Activated CD4-positive, alpha-beta T cell treated with anti-CD3 and anti-CD28 coated beads, Interleukin-2, Interleukin-4, amounts not matched to agents 100 ng/mL and 50 ng/mL, durations not matched to agents 16 hours and 8 hours (primary cell): ENCODE results near the gene SGK1.
"Not testable (repeated sequence)": the region's sequence is repeated elsewhere in the genome, so short reads cannot be mapped to it uniquely, and the experiment has no call there.

ENCODE experiments used
- DNase-seq: peaks from one replicate; pipeline ENCODE4 v3.0.0-alpha.2; 2020; ENCODE audit warnings: low spot score

SGK1 gene

DNA sequence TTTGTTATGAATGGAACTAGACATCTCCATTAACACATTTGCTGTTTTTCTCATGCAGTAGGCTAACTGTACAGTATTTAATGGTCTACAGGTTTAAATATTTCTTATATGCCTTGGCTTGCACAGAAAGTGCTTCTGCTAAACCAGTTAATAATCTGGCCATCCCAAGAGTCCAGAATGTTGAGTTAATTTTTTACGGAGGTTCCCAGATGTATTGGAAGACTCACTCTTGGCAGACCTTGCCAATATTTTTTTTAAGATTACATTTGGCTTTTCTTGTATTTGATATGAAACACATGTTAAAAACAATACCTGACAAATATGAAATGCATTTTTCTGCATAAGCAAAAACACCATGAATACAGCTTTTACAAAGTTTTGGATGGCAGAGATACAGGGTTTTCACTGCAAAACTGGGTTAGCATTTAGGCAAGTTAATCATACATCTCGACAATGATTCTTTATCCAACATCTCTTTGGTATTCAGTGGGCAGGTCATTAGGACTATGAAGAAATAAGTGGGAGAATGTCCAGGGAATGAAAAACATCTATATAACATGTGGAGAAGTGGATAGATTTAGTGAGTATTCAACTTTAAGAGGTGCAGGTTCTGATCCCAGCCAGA lies 94.0 kb downstream of the SGK1 start:
- no peak for DNase-seq

DNA sequence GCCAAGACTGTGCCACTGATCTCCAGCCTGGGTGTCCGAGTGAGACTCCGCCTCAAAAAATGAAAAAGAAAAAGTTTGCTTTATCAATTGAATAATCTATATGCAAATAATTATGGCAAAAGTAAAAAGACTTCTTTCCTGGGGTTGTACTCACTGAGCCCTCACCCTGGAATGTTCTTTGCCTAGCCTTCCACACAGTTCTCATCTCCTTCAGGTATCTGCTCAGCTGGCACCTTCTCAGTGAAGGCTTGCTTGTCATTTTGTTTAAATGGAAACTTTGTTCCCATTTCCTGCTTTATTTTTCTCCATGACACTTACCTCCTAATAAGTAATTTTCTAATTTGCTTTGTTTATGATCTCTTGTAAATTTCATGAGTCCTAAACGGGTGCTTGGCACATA lies 96.7 kb downstream of the SGK1 start:
- no peak for DNase-seq

DNA sequence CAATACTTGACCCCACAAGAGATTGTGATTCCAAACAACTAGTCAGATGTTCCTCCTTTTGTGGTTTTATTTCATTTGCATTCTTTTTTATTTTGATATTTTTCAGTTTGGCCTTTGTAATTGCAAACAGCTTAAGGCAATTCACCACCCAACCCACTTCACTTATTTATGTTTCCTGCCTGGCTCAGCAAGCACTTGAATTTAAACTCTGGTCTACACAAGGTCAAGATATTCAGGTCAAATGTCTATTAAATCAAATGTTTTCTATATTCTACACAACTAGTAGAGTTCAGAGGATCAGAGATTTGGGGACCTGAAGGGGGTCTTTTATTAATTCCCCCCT lies 100.1 kb downstream of the SGK1 start:
- no peak for DNase-seq

DNA sequence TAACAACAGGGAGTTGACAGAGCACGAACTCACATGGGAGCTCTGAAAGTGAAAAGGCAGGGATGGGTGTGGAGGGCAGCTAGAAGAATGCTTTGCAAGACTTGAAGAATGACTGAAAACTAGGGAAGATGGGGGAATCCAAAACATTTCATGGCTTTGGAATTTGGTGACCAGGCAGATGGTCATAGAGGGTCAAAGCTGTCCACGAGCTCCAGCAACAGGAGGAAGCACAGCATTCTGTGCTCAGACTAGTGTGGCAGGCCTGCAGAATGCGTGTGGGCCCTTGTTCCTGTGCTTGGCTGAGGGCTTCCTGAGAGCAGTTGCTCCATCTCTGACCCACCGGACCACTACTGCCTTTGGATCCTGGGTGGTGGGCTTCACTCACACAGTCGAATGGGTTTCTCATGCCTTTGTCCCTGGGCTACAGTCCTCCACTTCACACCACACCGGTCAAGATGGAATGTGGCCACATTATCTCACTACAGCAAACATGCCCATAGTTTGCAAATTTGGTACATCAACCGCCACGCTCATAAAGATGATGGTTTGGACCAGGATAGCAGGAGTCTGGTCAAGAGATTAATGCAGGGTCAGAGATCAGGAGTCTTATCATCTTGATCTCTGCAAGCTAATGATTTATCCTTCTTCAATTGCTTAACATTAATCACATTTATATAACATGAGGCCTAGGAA lies 100.7 kb downstream of the SGK1 start:
- DNase-seq = no peak

DNA sequence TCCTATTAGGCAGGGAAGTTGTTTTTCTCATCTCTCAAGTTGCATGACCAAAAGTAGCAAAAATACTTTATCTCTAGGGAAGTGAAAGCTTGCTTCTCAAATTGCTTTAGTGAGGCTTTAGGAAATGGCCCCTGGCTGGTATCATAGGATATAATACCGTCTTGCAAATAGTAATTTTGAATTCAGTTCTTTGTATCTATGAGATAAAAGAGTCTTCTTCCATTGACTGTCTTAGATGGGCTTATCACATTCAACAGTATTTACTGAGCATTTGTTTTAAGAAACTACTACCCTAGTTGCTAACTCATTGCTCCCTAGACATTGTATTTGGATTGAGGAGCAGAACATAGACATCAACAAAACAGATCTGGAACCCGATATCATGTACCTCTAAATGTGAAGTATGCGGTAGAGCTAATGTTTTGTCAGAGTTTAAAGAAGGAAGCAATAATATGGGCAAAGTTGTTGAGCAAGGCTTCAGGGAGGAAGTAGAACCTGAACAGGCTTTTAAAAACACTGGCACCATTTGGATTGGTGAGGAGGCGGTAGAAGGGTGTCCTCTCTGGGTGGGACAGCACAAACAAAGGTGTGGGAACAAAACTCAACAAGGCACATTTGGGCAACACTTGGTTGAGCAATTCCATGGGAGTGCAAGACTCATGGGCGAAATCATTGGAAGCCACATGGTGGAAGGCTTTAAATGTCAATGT lies 101.5 kb downstream of the SGK1 start:
- no peak for DNase-seq

DNA sequence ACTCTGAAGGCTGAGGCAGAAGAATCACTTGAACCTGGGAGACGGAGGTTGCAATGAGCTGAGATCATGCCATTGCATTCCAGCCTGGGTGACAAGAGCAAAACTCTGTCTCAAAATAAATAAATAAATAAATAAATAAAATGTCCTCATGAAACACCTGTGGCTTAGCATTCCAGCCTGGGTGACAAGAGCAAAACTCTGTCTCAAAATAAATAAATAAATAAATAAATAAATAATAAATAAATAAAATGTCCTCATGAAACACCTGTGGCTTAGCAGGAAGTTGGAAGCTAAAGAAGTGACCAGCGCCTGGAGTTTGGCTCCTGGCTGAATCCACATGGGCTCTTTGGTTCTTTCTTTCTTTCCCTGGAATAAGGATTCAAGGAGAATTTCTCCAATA lies 104.5 kb downstream of the SGK1 start:
- not testable (repeated sequence) for DNase-seq

DNA sequence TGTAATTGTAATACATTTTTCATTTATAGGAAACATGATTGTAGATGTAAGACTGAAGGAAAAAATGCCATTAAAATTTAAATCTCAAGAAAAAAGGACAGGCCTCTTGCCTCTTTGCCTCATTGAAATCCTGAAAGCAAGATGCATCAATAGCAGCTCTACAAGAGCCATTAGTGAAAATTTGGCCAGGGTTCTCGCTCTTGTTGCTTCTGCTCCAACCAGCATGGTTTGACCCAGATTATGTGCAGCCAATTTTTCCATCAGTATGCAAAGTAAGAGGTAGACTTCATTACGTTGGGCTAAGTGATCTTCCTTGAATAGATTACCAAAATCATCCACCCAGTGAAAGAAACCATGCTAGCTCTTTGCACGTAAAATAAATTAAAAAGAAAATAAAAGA lies 106.6 kb downstream of the SGK1 start:
- DNase-seq = no peak

DNA sequence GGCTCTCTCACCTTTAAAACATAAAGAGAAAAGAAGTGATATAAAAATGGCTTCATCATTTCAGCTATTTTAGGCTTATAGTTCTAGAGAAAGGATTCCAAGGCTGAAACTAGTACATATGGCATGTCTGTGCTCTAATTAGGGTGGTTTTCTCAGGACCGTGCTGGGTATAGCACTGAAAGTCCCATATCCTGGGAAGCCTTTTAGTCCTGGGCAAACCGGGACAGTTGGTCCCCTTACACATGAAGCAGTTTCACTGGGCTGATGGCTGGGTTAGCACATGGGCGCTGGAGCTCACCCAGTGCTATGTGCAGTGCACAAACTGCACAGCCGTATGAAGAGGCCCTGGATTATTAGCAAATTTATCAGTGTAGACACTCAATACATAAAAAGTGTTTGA lies 110.5 kb downstream of the SGK1 start:
- no peak for DNase-seq

DNA sequence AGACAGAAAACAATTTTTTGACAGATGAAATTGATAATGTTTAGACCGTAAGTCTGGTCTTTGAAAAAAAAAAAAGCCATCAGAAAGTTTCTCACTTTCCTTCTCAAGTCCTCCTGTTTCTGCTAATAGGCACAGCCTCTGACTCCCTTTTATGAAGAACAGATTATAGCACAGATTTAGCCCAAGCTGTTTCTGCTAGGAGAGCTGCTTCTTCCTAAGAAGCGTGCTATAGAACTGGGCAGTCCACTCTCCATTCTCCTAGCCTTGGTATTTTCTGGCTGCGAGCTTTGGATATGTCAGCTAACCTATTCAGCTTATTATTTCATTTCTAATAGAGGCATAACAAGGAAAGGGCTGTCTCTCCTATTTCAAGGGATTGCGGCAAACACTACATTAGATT lies 112.5 kb downstream of the SGK1 start:
- no peak for DNase-seq

DNA sequence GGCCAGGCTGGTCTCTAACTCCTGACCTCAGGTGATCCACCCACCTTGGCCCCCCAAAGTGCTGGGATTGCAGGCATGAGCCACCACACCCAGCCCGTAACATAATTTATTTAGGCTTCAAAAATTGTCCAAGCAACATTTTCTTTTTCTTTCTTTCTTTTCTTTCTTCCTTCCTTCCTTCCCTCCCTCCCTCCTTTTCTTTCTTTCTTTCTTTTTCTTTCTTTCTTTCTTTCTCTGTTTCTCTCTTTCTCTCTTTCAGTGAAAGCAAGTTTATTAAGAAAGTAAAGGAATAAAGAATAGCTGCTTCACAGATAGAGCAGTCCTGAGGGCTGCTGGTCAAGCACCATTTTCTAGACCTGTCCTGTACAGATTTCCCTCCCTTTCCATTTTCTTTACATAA lies 113.2 kb downstream of the SGK1 start:
- DNase-seq = not testable (repeated sequence)

DNA sequence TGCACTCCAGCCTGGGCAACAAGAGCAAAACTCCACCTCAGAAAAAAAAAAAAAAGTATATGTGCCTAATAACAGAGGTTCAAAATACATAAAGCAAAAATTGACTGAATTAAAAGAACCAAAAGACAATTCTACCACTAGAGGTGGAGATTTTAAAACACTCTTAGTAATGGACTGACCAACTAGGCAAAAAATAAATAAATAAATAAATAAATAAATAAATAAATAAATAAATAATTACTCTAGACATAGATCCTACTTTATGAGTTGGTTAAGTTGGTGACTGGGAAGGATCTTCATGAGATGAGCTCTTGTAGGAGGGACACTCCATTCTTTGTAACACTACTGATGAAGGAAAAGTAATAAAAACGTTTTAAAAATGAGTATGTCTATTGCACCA lies 113.9 kb downstream of the SGK1 start:
- DNase-seq = no peak

DNA sequence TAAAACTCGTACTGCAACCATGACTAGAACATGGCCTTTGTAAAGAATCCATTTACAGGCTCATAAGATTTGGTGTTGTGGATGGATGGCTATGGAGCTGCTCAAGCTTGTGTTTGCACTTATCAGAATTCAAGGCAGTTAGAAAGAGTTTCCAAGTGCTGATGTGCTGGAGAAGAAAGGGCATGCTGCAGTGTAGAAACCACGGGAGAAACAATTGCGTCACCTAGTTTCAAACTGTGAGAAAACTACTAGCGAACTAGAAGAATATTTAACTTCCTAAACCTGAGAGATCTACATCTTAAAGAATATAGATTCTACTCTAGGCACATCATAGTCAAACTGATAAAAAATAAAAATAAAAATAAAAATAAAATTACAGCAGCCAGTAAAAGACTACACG lies 116.2 kb downstream of the SGK1 start:
- DNase-seq = no peak

DNA sequence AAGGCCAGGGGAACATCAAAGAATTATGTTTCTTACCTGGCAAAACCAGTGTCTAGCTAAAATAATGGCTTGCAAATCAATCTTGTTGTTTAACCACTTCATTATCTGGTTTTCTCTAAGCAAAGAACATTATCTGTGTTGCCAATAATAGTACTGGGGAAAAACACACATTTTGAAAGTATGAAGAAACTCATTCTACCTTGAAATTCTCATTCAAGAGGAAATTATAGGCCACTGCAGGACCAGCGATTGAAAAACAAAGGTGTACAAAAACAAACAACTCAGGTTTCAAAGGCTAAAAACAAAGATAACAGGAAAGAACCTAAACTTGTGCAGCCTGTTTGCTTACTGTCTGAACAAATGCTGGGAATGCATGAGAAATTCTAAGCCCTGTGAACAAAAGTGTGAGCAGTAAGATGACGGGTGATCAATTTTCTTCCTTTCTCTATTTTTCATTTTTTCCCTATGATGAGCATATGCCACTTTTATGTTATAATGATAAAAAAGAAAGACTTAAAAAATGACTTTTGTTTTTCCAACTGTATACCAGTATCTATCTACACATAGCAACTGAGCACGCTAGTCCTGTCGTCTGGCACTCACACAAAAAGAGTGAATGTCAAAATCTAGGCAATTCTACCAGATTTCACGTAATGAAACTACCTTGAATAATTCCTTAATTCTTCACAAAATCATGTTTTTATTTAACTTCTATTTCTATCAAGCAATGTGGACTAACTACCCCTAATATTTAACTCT lies 117.9 kb downstream of the SGK1 start:
- peak; percentile 19 for DNase-seq

DNA sequence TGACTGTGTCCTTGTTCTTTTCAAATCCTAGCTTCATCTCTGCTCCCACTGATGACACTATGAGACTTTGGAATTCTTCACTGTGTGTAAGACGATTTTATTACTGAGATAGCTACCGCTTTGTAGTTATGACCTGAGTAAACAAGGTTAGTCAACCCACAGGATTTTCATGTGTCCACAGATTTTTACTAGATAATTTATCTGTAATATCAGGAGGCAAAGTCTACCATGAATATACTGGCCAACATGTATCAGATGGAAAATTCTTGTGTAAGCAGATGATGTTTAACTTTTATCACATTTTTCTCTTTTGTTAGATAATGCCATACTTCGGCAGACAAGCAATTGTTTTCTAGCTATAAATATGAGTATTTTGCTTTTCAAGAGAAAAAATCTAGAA lies 119.8 kb downstream of the SGK1 start:
- no peak for DNase-seq

DNA sequence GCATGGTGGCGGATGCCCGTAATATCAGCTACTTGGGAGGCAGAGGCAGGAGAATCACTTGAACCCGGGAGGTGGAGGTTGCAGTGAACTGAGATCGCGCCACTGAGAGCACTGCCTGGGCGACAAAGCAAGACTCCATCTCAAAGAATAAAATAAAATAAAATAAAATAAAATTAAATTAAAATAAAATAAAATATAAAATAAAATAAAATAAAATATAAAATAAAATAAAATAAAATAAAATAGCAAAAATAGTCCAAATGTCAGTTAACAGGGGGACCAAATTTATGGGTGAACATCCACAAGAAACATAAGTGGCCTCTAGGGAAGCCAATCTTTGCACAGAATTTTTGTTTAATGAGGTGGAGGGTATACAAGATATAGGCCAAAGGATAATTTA lies 120.2 kb downstream of the SGK1 start:
- not testable (repeated sequence) for DNase-seq

DNA sequence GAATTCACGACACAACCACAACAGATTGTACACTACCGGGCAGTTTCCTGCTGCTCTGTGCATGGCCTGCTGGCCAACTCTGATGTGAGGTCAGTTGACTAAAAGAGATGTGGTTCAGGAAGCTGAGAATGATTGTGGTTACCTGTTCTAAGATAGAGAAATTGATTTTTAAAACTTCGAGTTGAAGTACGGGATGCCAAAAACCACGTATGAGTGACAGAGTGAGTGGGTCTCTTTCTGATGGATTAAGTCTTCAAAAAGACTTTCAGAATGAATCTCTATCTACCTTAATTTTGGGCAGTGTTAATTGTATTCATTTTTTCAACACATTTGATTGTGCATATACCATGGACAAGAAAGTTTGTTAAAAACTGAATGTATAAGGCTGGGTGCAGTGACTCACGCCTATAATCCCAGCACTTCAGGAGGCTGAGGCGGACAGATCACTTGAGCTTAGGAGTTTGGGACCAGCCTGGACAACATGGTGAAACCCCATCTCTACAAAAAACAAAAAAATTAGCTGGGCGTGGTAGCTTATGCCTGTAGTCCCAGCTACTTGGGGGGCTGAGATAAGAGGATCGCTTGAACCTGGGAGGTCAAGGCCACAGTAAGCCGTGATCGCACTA lies 121.2 kb downstream of the SGK1 start:
- peak; percentile 68 for DNase-seq

DNA sequence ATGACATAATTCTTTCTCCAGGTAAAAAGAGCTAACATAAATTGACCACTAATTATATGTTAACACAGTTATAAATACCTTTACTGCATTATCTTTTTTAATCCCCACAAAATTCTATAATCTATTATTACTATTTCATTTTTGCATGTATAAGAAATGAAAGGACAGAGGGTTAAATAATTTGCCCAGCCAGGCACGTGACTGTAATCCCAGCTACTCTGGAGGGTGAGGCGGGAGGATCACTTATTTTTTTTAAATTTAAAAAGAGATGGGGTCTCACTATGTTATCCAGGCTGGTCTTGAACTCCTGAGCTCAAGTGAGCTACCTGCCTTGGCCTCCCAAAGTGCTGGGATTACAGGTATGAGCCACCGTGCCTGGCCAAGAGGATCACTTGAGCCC lies 121.9 kb downstream of the SGK1 start:
- no peak for DNase-seq

DNA sequence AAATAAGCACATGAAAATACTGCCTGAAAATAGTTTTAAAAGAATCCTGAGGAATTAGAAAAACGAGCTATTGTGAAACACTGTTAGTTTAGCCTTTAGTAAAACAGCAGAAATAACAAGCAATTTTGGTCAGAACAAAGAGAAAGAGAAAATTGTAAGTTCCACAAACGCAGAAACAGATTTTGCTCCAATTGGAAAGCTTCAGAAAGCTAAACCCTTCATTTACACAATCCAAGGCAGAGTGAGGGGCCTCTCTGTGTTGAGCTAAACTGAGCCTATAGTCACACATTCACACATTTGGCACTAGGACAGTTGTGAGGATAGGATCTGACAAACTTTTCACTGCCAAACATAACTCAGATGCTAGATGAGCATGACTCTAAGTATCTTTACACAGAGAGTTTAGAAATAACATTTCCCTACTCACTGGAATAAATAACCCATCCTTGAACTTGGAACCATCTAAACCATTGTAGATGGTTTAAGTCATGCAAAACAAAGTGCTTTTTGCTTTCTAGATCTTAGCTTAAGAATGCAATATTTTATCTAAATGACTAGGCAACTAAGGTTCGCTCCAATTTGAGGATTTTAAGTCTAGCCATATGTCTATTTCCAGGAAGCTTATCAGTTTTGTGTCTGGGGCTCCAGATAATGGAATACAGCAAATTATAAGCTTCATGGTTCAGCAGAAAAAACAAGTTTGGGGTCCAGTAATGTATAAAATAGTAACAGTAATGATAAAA lies 122.6 kb downstream of the SGK1 start:
- no peak for DNase-seq

DNA sequence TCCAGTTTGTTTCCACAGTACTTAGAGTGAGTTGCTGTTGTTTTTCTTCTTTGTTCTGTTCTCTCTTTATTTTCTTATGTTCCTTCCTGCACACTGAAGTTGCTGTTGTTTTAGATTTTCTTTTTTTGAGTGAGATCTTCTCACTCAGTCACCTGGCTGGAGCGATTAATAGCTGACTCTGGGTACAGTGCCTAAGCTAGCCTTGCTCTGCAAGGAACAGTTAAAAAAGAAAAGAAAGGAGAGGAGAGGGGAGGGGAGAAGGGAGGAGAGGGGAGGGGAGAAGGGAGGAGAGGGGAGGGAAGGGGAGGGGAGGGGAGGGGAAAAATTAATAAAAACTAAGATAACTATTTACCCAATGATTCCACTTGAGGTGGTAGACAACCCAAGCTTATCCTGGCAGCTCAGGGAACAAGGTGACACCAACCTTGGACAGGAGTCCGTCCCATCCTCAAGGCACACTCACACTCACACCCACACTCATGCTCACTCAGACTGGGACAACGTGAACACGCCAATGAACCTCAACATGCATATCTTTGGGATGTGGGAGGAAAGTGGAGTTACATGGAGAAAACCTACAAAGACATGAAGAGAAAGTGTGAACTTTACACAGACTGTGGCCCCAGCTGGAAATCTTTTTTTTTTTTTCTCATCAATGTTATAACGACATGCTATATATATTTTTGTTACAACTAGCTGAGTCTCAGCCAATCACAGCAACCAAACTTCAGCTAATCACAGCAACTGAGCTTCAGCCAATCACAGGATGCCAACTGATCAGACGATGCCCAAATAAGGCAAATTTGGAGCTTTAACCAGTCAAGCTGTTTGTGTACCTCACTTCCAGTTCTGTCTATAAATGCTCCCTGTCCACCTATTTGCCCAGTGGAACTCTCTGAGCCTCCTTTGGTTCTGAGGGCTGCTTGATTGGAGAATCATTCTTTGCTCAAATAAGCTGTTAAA lies 124.1 kb downstream of the SGK1 start:
- no peak for DNase-seq

DNA sequence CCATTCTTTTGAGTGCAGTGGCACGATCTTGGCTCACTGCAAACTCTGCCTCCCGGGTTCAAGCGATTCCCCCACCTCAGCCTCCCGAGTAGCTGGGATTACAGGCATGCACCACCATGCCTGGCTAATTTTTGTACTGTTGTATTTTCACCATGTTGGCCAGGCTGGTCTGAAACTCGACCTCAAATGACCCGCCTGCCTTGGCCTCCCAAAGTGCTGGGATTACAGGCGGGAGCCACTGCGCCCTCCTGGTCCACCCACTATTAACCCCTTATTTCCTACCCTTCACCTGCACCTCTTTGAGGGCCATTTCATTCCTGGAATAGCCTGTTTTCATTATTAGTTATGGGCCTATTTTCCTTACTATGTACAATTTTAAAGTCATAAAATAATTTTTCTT lies 125.3 kb downstream of the SGK1 start:
- not testable (repeated sequence) for DNase-seq

DNA sequence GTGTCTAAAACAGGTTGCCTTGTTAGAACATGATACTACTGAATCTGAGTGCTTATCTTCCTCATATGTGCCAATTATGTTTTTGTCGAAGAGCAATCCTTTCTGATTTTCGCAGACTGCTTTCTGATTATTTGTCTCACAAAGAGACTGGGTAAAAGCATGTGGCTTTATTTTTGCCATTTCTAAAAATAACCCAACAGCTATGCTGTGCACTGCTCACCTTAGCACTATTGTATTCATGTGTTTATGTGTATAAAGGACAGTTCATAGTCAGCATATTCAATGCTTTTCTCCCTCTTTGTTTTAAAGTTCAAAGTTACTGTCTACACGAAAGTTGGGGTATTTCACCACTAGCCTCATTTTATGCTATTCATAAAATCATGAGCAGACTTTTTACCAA lies 127.0 kb downstream of the SGK1 start:
- DNase-seq = no peak
